Brain microvascular endothelial cell (primary cell): ENCODE data around the gene NUP42.
"Not testable (repeated sequence)": the region's sequence is repeated elsewhere in the genome, so short reads cannot be mapped to it uniquely, and the experiment has no call there.

Experiments
- DNase-seq: peaks from one replicate; pipeline ENCODE4 v3.0.0-alpha.2; 2020
- H3K27ac ChIP-seq: fragments of 250-450 bp; sonication (Bioruptor Pico); 2 replicates; pipeline ENCODE4 v1.5.1; 2020; ENCODE audit warnings: mild to moderate bottlenecking, moderate library complexity
- H3K27me3 ChIP-seq: fragments of 250-450 bp; sonication (Bioruptor Pico); replicated peaks from 2 replicates; pipeline ENCODE4 v1.5.1; 2020; ENCODE audit warnings: mild to moderate bottlenecking
- H3K36me3 ChIP-seq: fragments of 250-450 bp; sonication (Bioruptor Pico); replicated peaks from 2 replicates; pipeline ENCODE4 v1.5.1; 2020; ENCODE audit warnings: mild to moderate bottlenecking
- H3K4me3 ChIP-seq: 2 replicates; pipeline ENCODE4 v1.5.1; 2011; ENCODE audit warnings: low read depth, mild to moderate bottlenecking, control low read depth, low read length, moderate library complexity
- in situ Hi-C: cut with HindIII; loops from 2 replicates; pipeline ENCODE4 v1.10.0; 2017; ENCODE audit warnings: low sequenced_read_pairs, low pct_ligation_motif_present
- TF ChIP-seq, protein P1 (sequence below): IDR thresholded peaks from 2 replicates; pipeline ENCODE4 v1.5.1; 2011; ENCODE audit warnings: low read depth, mild to moderate bottlenecking, moderate library complexity, low read length, control low read depth, inconsistent platforms; ENCODE audit errors: missing control alignments

Gene NUP42

DNA sequence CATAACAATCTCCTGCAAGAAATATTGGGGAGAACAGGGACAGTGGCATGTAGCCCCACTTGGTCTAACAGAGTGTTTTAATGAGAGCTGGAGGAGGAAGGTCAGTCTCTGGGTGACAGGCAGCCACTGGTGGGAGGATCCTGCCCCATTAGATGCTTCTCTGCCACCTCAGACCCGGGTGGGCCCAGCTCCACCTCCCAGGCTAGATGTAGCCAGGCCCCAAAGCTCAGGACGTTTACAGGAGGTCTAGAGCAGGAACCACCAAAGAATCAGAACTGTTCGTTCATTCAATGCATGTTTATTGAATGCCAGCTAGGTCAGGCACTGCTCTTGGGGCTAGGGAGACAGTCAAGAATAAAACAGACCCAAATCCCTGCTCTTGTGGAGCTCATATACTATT, 36.3 kb downstream of the NUP42 start:
- Histone ChIP-seq H3K27ac (no peak overlapping the region), H3K36me3 (no peaks in the 10 kb centered on the region), H3K4me3 (no peak overlapping the region), H3K27me3 (no peaks in the 10 kb centered on the region)
- in situ Hi-C loops = no loop called here
- DNase-seq = no peak
- TF ChIP-seq, protein P1, sequence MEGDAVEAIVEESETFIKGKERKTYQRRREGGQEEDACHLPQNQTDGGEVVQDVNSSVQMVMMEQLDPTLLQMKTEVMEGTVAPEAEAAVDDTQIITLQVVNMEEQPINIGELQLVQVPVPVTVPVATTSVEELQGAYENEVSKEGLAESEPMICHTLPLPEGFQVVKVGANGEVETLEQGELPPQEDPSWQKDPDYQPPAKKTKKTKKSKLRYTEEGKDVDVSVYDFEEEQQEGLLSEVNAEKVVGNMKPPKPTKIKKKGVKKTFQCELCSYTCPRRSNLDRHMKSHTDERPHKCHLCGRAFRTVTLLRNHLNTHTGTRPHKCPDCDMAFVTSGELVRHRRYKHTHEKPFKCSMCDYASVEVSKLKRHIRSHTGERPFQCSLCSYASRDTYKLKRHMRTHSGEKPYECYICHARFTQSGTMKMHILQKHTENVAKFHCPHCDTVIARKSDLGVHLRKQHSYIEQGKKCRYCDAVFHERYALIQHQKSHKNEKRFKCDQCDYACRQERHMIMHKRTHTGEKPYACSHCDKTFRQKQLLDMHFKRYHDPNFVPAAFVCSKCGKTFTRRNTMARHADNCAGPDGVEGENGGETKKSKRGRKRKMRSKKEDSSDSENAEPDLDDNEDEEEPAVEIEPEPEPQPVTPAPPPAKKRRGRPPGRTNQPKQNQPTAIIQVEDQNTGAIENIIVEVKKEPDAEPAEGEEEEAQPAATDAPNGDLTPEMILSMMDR = no peak

- H3K36me3 ChIP-seq = no peaks in the 10 kb centered on the region
- no peak overlapping the region for H3K27ac ChIP-seq
- TF ChIP-seq, protein P1 = no peak
- in situ Hi-C loops = no loop called here
- no peak for DNase-seq
- H3K4me3 ChIP-seq = no peak overlapping the region
- H3K27me3 ChIP-seq = no peaks in the 10 kb centered on the region
These were observed 39.0 kb downstream of the NUP42 start for GRCh38 chr7:23220690-23221305.

DNA sequence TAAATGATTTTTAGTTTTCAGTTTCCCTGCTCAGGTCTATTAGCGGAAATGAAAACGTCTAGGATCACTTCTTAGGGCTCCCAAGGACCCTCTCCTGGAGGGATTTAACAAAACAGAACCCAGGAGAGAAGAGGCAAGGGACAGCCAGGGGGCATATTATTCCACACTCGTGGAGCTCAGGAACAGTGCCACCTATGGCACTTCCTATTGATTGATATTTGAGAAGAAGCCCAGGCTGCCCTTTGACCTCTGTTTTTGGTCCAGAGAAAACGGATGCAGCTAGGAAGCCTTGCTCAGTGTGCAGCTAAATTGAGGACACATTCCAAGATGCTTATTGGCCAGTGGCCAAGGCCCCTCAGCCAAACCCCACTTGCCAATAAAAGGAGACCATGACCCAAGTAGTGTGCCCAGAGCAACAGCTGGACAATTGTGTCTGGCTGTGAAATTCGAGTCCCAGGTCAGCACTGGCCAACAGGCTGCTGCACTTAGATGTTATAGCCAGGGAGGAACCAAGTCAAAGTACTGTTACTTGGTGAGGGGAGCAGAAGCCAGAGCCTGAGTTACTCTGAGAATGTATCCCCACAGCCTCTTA, 40.7 kb downstream of the NUP42 start:
- no peaks in the 10 kb centered on the region for H3K36me3 ChIP-seq
- H3K27ac ChIP-seq = no peak overlapping the region
- DNase-seq = no peak
- in situ Hi-C loops = no loop called here
- H3K27me3 ChIP-seq = no peaks in the 10 kb centered on the region
- TF ChIP-seq, protein P1 = no peak
- H3K4me3 ChIP-seq = no peak overlapping the region

DNA sequence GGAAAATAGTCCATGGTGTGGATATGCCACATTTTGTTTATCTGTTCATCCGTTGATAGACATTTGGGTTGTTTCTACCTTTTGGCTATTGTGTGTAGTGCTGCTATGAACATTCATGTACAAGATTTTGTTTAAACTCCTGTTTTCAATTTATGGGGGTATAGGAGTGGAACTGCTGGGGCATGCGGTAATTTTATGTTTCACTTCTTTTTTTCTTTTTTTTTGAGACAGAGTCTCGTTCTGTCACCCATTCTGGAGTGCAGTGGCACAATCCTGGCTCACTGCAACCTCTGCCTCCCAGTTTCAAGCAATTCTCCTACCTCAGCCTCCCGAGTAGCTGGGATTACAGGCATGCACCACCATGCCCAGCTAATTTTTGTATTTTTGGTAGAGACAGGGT, 42.5 kb downstream of the NUP42 start:
- H3K4me3 ChIP-seq, in situ Hi-C loops, H3K27ac ChIP-seq, H3K27me3 ChIP-seq, H3K36me3 ChIP-seq, DNase-seq: not testable (repeated sequence)

- TF ChIP-seq, protein P1 = no peak
- Histone ChIP-seq H3K27me3 (no peaks in the 10 kb centered on the region), H3K27ac (no peak overlapping the region), H3K4me3 (no peak overlapping the region), H3K36me3 (no peaks in the 10 kb centered on the region)
- in situ Hi-C loops = no loop called here
- DNase-seq = no peak
These were observed 45.1 kb downstream of the NUP42 start for GRCh38 chr7:23226844-23227450.

- H3K4me3 ChIP-seq = no peak overlapping the region
- no peaks in the 10 kb centered on the region for H3K36me3 ChIP-seq
- in situ Hi-C loops = no loop called here
- H3K27ac ChIP-seq = no peak overlapping the region
- TF ChIP-seq, protein P1 = no peak
- H3K27me3 ChIP-seq = no peaks in the 10 kb centered on the region
- no peak for DNase-seq
These were observed 46.6 kb downstream of the NUP42 start for GRCh38 chr7:23228412-23228811.
